Hepatocyte (in vitro differentiated cells): ENCODE measurements around the gene SSC5D. TPM values are rescaled to one million over a fixed set of nuclear protein-coding genes. Genes with fewer than 3 reads are reported as not detected.

Experiments
- DNase-seq: peaks from one replicate; pipeline ENCODE4 v3.0.0-alpha.2; 2016; ENCODE audit warnings: low spot score
- H2AFZ ChIP-seq: fragments of 200-600 bp; sonication (generic); 2 replicates; pipeline ENCODE4 v1.6.0; 2016; ENCODE audit warnings: antibody characterized with exemption, mild to moderate bottlenecking
- H3K27ac ChIP-seq: fragments of 200-600 bp; sonication (generic); 2 replicates; pipeline ENCODE4 v1.5.1; 2016; ENCODE audit warnings: mild to moderate bottlenecking
- H3K27me3 ChIP-seq: fragments of 200-600 bp; sonication (generic); 2 replicates; pipeline ENCODE4 v1.6.1; 2016
- H3K36me3 ChIP-seq: fragments of 200-600 bp; sonication (generic); replicated peaks from 2 replicates; pipeline ENCODE4 v1.5.1; 2016; ENCODE audit warnings: low read depth; ENCODE audit not compliant: insufficient read depth
- H3K4me1 ChIP-seq: fragments of 200-600 bp; sonication (generic); 2 replicates; pipeline ENCODE4 v1.5.1; 2016; ENCODE audit warnings: mild to moderate bottlenecking, moderate library complexity; ENCODE audit not compliant: insufficient read depth
- H3K4me2 ChIP-seq: fragments of 200-600 bp; sonication (generic); 2 replicates; pipeline ENCODE4 v1.6.0; 2016
- H3K4me3 ChIP-seq: fragments of 200-600 bp; sonication (generic); 2 replicates; pipeline ENCODE4 v1.5.1; 2016; ENCODE audit warnings: mild to moderate bottlenecking
- H3K79me2 ChIP-seq: fragments of 200-600 bp; sonication (generic); 2 replicates; pipeline ENCODE4 v1.6.0; 2017; ENCODE audit warnings: mild to moderate bottlenecking
- H3K9me2 ChIP-seq: fragments of 200-600 bp; sonication (generic); replicated peaks from 2 replicates; pipeline ENCODE4 v1.6.0; 2017; ENCODE audit warnings: mild to moderate bottlenecking; ENCODE audit not compliant: insufficient read depth
- H3K9me3 ChIP-seq: fragments of 200-600 bp; sonication (generic); 2 replicates; pipeline ENCODE4 v1.5.1; 2016; ENCODE audit warnings: low read depth, mild to moderate bottlenecking
- H4K20me1 ChIP-seq: fragments of 200-600 bp; sonication (generic); 2 replicates; pipeline ENCODE4 v1.6.0; 2016; ENCODE audit warnings: mild to moderate bottlenecking; ENCODE audit not compliant: insufficient read depth, poor library complexity, severe bottlenecking
- EZH2 ChIP-seq: fragments of 200-600 bp; sonication (generic); IDR thresholded peaks from 2 replicates; pipeline ENCODE4 v1.6.1; 2016; ENCODE audit warnings: antibody characterized with exemption, mild to moderate bottlenecking, borderline replicate concordance
- EZH2phosphoT487 ChIP-seq: fragments of 200-600 bp; sonication (generic); IDR thresholded peaks from one replicate; pipeline ENCODE4 v1.6.1; 2018; ENCODE audit warnings: antibody characterized with exemption, mild to moderate bottlenecking, low read depth, moderate library complexity; ENCODE audit not compliant: unreplicated experiment, severe bottlenecking
- WGBS: methylation state at CpG from one replicate; pipeline ENCODE4 v1.1.6; 2016; ENCODE audit warnings: low lambda C conversion rate; ENCODE audit errors: missing lambda C conversion rate; 5-methylcytosine and 5-hydroxymethylcytosine counted together
- polyA plus RNA-seq: library from polyadenylated mRNA; unstranded; fragments of >200 nt; fragmentation: Nextera tagmentation; extraction: Ambion mirVana; gene quantifications from 2 replicates; pipeline ENCODE4 v1.2.1, GENCODE V29; 2016
- total RNA-seq: library from RNA; depleted of rRNA; stranded (reverse); fragments of >200 nt; gene quantifications from 2 replicates; pipeline ENCODE4 v1.2.3, GENCODE V29; 2014
- TF ChIP-seq, protein P1 (sequence below): fragments of 200-600 bp; sonication (generic); IDR thresholded peaks from 2 replicates; pipeline ENCODE4 v1.5.1; 2016; ENCODE audit warnings: antibody characterized with exemption, mild to moderate bottlenecking; ENCODE audit not compliant: poor library complexity

The SSC5D gene
- total and polyA plus RNA-seq, 2 experiments from 2014 or later: 0.80 to 5.1 TPM

DNA sequence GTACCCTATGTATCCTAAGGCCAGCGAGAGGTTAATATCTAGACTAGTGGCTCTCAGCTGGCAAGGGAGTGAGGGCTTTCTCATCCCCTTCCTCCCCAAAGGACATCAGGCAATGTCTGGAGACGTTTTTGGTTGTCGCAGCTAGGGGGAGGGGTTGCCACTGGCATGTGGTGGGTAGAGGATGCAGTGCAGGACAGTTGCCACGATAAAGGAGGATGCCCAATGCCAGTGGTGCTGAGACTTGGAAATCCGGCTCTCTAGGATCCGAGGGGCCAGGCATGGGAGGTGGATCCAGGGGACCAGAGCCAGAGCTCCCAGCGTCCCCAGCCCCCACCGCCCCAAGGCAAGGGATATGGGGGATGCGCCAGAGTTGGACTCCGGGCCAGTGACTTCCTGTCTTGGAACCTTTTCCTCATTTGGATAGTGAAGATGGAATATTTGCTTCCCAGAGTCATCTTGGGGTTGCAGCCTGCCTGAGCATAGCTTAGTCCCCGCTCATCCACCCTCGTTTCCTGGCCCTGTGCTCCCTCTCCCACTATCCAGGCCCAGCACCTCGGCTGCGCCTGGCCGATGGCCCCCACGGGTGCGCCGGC lies 4.9 kb downstream of the SSC5D start:
- Histone ChIP-seq H3K4me2 (no peak overlapping the region), H3K27ac (no peak overlapping the region), H3K36me3 (no peaks in the 10 kb centered on the region), H4K20me1 (no peaks in the 10 kb centered on the region), H3K9me2 (no peaks in the 10 kb centered on the region), H3K27me3 (peaks cover 10% of the 10 kb centered on the region), H3K4me1 (peaks cover 3% of the 10 kb centered on the region), H3K9me3 (no peaks in the 10 kb centered on the region), H3K79me2 (no peaks in the 10 kb centered on the region), H2AFZ (no peak overlapping the region), H3K4me3 (no peak overlapping the region)
- WGBS: 80% methylated on average over 17 of the region's 18 CpGs
- no peak for DNase-seq
- no peak for TF ChIP-seq EZH2
- TF ChIP-seq, protein P1, sequence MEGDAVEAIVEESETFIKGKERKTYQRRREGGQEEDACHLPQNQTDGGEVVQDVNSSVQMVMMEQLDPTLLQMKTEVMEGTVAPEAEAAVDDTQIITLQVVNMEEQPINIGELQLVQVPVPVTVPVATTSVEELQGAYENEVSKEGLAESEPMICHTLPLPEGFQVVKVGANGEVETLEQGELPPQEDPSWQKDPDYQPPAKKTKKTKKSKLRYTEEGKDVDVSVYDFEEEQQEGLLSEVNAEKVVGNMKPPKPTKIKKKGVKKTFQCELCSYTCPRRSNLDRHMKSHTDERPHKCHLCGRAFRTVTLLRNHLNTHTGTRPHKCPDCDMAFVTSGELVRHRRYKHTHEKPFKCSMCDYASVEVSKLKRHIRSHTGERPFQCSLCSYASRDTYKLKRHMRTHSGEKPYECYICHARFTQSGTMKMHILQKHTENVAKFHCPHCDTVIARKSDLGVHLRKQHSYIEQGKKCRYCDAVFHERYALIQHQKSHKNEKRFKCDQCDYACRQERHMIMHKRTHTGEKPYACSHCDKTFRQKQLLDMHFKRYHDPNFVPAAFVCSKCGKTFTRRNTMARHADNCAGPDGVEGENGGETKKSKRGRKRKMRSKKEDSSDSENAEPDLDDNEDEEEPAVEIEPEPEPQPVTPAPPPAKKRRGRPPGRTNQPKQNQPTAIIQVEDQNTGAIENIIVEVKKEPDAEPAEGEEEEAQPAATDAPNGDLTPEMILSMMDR: no peak
- no peak for TF ChIP-seq EZH2phosphoT487

DNA sequence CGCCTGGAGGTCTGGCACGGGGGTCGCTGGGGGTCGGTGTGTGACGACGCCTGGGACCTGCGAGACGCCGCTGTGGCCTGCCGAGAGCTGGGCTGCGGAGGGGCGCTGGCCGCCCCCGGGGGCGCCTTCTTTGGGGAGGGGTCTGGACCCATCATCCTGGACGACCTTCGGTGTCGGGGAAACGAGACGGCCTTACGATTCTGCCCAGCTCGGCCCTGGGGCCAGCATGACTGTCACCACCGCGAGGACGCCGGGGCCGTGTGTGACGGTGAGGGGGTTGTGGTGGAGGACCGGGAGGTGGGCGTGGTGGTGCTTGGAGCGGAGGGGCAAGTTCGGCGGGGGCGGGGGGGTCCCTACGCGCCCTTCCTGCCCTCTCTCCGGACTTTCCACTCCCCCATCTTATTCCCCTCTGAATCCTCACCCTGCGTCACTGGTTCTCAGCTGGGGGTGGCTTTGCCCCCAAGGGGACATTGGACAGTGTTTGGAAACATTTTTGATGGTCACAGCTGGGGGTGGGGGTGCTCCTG lies 5.5 kb downstream of the SSC5D start:
- Histone ChIP-seq H4K20me1 (no peaks in the 10 kb centered on the region), H3K36me3 (no peaks in the 10 kb centered on the region), H3K9me3 (no peaks in the 10 kb centered on the region), H3K4me3 (no peak overlapping the region), H3K27ac (no peak overlapping the region), H3K27me3 (peaks cover 10% of the 10 kb centered on the region), H3K9me2 (no peaks in the 10 kb centered on the region), H2AFZ (no peak overlapping the region), H3K4me1 (no peaks in the 10 kb centered on the region), H3K79me2 (no peaks in the 10 kb centered on the region), H3K4me2 (no peak overlapping the region)
- no peak for DNase-seq
- WGBS: 93% methylated on average over 15 of the region's 38 CpGs
- TF ChIP-seq EZH2: no peak
- TF ChIP-seq, protein P1: no peak
- TF ChIP-seq EZH2phosphoT487: no peak

DNA sequence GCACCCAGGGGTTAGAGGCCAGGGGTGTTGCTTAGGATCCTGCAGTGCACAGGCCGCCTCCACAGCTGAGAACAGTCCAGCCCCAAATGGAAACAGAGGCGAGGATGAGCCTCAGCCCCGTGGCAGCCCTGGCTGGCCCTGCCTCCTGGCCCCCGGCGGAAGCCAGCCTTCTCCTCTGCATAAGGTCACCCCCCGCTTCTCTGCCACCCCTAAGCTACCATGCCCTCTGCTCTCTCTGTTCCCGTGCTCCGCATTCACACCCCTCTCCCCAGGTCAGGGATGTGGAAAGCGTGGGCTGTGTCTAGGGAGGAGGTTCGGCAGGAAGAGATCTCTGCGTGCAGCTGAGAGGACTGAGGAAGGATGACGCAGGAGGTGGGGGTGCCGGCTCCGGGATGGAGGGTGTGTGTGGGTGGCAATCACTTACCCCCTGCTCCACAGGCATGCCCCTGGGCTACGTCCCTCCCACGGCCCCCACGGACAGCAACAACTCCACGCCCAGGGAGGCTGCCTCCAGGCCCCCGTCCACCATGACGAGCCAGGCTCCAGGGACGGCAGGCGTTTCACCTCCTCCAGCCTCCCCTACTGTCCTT lies 6.0 kb downstream of the SSC5D start:
- Histone ChIP-seq H3K4me2 (no peak overlapping the region), H3K4me3 (no peak overlapping the region), H4K20me1 (no peaks in the 10 kb centered on the region), H3K9me3 (no peaks in the 10 kb centered on the region), H3K4me1 (no peaks in the 10 kb centered on the region), H3K27ac (no peak overlapping the region), H3K27me3 (peaks cover 10% of the 10 kb centered on the region), H3K79me2 (no peaks in the 10 kb centered on the region), H3K36me3 (no peaks in the 10 kb centered on the region), H3K9me2 (no peaks in the 10 kb centered on the region), H2AFZ (no peak overlapping the region)
- TF ChIP-seq EZH2phosphoT487 (no peak), EZH2 (no peak)
- TF ChIP-seq, protein P1: no peak
- no peak for DNase-seq
- 77% methylated on average over 21 of the region's 22 CpGs for WGBS
